CD14-positive monocyte (primary cell): ENCODE results near the gene ZNF423. TPM values are rescaled to one million over a fixed set of nuclear protein-coding genes. Genes with fewer than 3 reads are reported as not detected.
A peak's percentile ranks its signal among the peaks of the same experiment; 100 is the strongest.

Experiments used
- DNase-seq, 3 donors: peaks; one replicate each; pipeline ENCODE4 v3.0.0-alpha.2; 2011 to 2022
- H2AFZ ChIP-seq: 2 replicates; pipeline ENCODE4 v1.6.0; 2012; ENCODE audit warnings: mild to moderate bottlenecking, low read depth, low read length, inconsistent platforms; ENCODE audit not compliant: insufficient read depth, poor library complexity, severe bottlenecking
- H3K27ac ChIP-seq, 2 donors: 1 replicate in 1 of 2; 2 replicates in 1 of 2; pipeline ENCODE4 v1.5.1; 2012 to 2013; ENCODE audit warnings: low read length in 2 of 2, control low read depth in 1 of 2, inconsistent platforms in 1 of 2, low read depth in 1 of 2, mild to moderate bottlenecking in 1 of 2
- H3K27me3 ChIP-seq, 2 donors: one replicate each; pipeline versions ENCODE4 v1.6.0 to v1.6.1; 2011 to 2013; ENCODE audit warnings: low read length in 2 of 2; ENCODE audit not compliant: control insufficient read depth in 2 of 2, insufficient read depth in 2 of 2
- H3K36me3 ChIP-seq, 2 donors: replicated peaks in 1 of 2; 1 replicate in 1 of 2; 2 replicates in 1 of 2; pipeline versions ENCODE4 v1.5.1 to v1.6.1; 2012 to 2013; ENCODE audit warnings: low read length in 2 of 2, control low read depth in 1 of 2, inconsistent platforms in 1 of 2, mild to moderate bottlenecking in 1 of 2; ENCODE audit not compliant: insufficient read depth in 2 of 2, control insufficient read depth in 1 of 2
- H3K4me1 ChIP-seq, 2 donors: 1 replicate in 1 of 2; 2 replicates in 1 of 2; pipeline versions ENCODE4 v1.5.1 to v1.6.1; 2012 to 2013; ENCODE audit warnings: low read length in 2 of 2, control low read depth in 1 of 2, inconsistent platforms in 1 of 2, mild to moderate bottlenecking in 1 of 2, moderate library complexity in 1 of 2; ENCODE audit not compliant: insufficient read depth in 2 of 2, control insufficient read depth in 1 of 2
- H3K4me2 ChIP-seq: replicated peaks from 2 replicates; pipeline ENCODE3; 2012; ENCODE audit warnings: low read length, moderate library complexity, mild to moderate bottlenecking; ENCODE audit not compliant: poor library complexity, severe bottlenecking; ENCODE audit errors: extremely low read depth
- H3K4me3 ChIP-seq, 3 experiments: fragments of 200-600 bp in 1 of 3; sonication (generic) in 1 of 3; replicated peaks in 1 of 3; 1 replicate in 2 of 3; 2 replicates in 1 of 3; pipeline ENCODE4 v1.5.1; 2011 to 2013; ENCODE audit warnings: low read length in 3 of 3, mild to moderate bottlenecking in 3 of 3, control low read depth in 2 of 3, low read depth in 2 of 3, inconsistent platforms in 1 of 3, moderate library complexity in 1 of 3
- H3K79me2 ChIP-seq: 2 replicates; pipeline ENCODE4 v1.6.0; 2012; ENCODE audit warnings: mild to moderate bottlenecking, control low read depth, inconsistent platforms, low read length, moderate library complexity; ENCODE audit not compliant: insufficient read depth
- H3K9ac ChIP-seq: 2 replicates; pipeline ENCODE4 v1.6.0; 2017; ENCODE audit warnings: low read length, mild to moderate bottlenecking; ENCODE audit not compliant: insufficient read depth, poor library complexity, severe bottlenecking
- H3K9me3 ChIP-seq, 2 donors: replicated peaks in 1 of 2; 1 replicate in 1 of 2; 2 replicates in 1 of 2; pipeline versions ENCODE4 v1.5.1 to v1.6.1; 2012 to 2013; ENCODE audit warnings: low read length in 2 of 2, control low read depth in 1 of 2; ENCODE audit not compliant: control insufficient read depth in 1 of 2, insufficient read depth in 1 of 2
- H4K20me1 ChIP-seq: 2 replicates; pipeline ENCODE4 v1.6.0; 2012; ENCODE audit warnings: mild to moderate bottlenecking, low read length, control low read depth, moderate library complexity; ENCODE audit not compliant: insufficient read depth
- H3K27ac Mint-ChIP-seq, 7 donors: one replicate each; pipeline ENCODE4 v1.8.0; 2020; ENCODE audit warnings: mild to moderate bottlenecking in 7 of 7, mixed read lengths in 7 of 7, moderate library complexity in 6 of 7, inconsistent platforms in 2 of 7
- H3K27me3 Mint-ChIP-seq, 3 donors: one replicate each; pipeline ENCODE4 v1.8.0; 2021 to 2022; ENCODE audit warnings: low read depth in 3 of 3, mild to moderate bottlenecking in 3 of 3, mixed read lengths in 3 of 3, moderate library complexity in 3 of 3, inconsistent platforms in 1 of 3
- H3K36me3 Mint-ChIP-seq, 2 donors: one replicate each; pipeline ENCODE4 v1.8.0; 2020; ENCODE audit warnings: mixed read lengths in 2 of 2, inconsistent platforms in 1 of 2, mild to moderate bottlenecking in 1 of 2
- H3K4me1 Mint-ChIP-seq: one replicate; pipeline ENCODE4 v1.8.0; 2020; ENCODE audit warnings: mild to moderate bottlenecking, mixed read lengths
- H3K4me3 Mint-ChIP-seq, 2 donors: one replicate each; pipeline ENCODE4 v1.8.0; 2020; ENCODE audit warnings: mild to moderate bottlenecking in 2 of 2, mixed read lengths in 2 of 2, moderate library complexity in 1 of 2
- H3K9me3 Mint-ChIP-seq, 7 donors: one replicate each; pipeline ENCODE4 v1.8.0; 2020 to 2022; ENCODE audit warnings: mixed read lengths in 7 of 7, mild to moderate bottlenecking in 6 of 7, moderate library complexity in 6 of 7, inconsistent platforms in 2 of 7
- whole genome bisulfite sequencing: methylation state at CpG from one replicate; pipeline ENCODE4 v1.1.5; 2013; ENCODE audit warnings: missing lambda C conversion rate; ENCODE audit not compliant: insufficient coverage; 5-methylcytosine and 5-hydroxymethylcytosine counted together
- intact Hi-C, 2 donors: fragments of 100-400 bp; cut with micrococcal nuclease; formaldehyde crosslinking; loops; one replicate each; pipeline versions ENCODE4 v1.15.0 to v1.15.1; 2023
- polyA plus RNA-seq, 3 donors: library from polyadenylated mRNA; depleted of rRNA in 1 of 3; unstranded in 2 of 3; stranded (reverse) in 1 of 3; fragments of 300-500 nt in 2 of 3; fragments of >200 nt in 1 of 3; fragmentation: Illumina TruSeq in 2 of 3; gene quantifications; 1 replicate in 2 of 3; 2 replicates in 1 of 3; pipeline ENCODE4 v1.2.3, GENCODE V29; 2012 to 2021
- TF ChIP-seq, protein P1 (sequence below): fragments of 200-600 bp; IDR thresholded peaks from one replicate; pipeline ENCODE4 v1.8.0; 2022; ENCODE audit warnings: antibody characterized with exemption, mild to moderate bottlenecking

ZNF423 gene
- polyA plus RNA-seq, 3 donors = not detected

DNA sequence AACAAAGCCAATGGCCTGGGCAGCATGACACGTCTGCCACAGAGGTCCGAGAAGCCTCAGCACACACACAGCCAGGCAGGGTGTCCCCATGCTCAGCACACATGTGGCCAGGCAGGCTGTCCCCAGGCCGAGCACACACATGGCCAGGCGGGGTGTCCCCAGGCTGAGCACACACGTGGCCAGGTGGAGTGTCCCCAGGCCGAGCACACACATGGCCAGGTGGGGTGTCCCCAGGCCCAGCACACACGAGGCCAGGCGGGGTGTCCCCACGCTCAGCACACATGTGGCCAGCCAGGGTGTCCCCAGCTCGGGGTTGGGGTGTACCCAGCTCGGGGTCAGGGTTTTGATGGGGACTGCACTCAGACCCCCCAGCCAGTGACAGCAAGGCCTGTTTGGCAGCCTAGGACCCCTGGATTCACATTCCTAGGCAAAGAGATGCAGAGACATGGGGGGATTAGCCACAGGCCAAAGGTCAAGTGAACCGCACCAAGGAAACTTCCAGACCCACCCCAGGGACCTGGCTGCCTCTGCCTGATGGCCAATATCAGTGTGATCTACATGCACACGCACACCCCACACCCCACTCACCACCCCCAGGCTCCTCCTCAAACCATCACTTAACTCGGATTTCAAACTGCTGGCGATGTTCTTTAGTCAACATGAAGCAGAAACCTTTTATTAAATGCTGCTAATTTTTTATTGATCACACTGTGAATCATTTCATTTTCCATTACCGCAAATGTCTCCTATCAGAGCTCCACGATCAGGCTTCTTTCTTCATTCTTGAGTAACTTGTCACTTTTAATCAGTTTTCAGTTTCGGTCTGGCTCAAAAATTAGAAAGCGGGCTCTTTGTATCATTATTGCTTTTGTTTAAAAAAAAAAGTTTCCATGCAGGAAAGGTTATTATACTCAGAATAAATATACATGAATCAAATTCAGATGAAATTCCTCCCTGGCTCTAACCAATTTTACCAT lies 111.4 kb downstream of the ZNF423 start:
- Histone ChIP-seq H3K79me2 (no peaks in the 10 kb centered on the region), H3K9ac (no peak overlapping the region), H2AFZ (no peak overlapping the region), H3K27me3 (no peaks in the 10 kb centered on the region), H3K9me3 (no peaks in the 10 kb centered on the region), H3K36me3 (no peaks in the 10 kb centered on the region), H3K4me3 (no peak overlapping the region), H3K4me1 (no peaks in the 10 kb centered on the region), H3K4me2 (no peak overlapping the region), H3K27ac (no peak overlapping the region), H4K20me1 (no peaks in the 10 kb centered on the region)
- no peak for DNase-seq
- Mint-ChIP-seq H3K27ac (peak overlapping the region in 1 of 7 donors; percentile 42), H3K4me1 (no peaks in the 10 kb centered on the region), H3K27me3 (peaks cover 0 to 5% (median 2%) of the 10 kb centered on the region in 3 donors), H3K4me3 (no peak overlapping the region), H3K36me3 (no peaks in the 10 kb centered on the region), H3K9me3 (no peaks in the 10 kb centered on the region)
- TF ChIP-seq, protein P1, sequence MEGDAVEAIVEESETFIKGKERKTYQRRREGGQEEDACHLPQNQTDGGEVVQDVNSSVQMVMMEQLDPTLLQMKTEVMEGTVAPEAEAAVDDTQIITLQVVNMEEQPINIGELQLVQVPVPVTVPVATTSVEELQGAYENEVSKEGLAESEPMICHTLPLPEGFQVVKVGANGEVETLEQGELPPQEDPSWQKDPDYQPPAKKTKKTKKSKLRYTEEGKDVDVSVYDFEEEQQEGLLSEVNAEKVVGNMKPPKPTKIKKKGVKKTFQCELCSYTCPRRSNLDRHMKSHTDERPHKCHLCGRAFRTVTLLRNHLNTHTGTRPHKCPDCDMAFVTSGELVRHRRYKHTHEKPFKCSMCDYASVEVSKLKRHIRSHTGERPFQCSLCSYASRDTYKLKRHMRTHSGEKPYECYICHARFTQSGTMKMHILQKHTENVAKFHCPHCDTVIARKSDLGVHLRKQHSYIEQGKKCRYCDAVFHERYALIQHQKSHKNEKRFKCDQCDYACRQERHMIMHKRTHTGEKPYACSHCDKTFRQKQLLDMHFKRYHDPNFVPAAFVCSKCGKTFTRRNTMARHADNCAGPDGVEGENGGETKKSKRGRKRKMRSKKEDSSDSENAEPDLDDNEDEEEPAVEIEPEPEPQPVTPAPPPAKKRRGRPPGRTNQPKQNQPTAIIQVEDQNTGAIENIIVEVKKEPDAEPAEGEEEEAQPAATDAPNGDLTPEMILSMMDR = no peak
- intact Hi-C loops = no loop called here
- 94% methylated on average over 12 of the region's 19 CpGs for WGBS

DNA sequence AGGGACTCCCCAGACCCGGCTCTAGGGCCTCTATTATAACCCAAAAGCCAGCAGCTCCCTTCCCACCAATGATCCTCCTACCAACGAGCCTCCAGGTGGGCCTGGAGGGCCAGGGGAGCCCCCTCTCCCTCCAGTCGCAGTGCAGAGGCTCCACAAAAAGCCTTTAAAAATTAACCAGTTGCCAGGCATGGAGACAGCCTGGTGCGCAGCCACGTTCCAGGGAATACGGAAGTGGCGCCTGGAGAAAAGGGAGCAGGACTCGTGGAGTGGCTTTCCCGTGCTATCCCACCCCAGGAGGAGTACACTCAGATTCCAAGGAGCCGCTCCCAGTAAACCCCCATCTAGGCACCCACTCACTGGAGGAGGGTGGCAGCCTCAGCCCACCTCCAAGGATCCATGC lies 112.3 kb downstream of the ZNF423 start:
- intact Hi-C loops = no loop called here
- no peak overlapping the region for H3K4me3 ChIP-seq
- TF ChIP-seq, protein P1 = no peak

More for the DNA sequence above, 112.3 kb downstream of the ZNF423 start:
- Histone ChIP-seq H3K9me3 (no peaks in the 10 kb centered on the region), H3K27me3 (no peaks in the 10 kb centered on the region), H3K36me3 (no peaks in the 10 kb centered on the region), H3K4me1 (no peaks in the 10 kb centered on the region), H3K4me2 (no peak overlapping the region), H2AFZ (no peak overlapping the region), H3K9ac (no peak overlapping the region), H4K20me1 (no peaks in the 10 kb centered on the region), H3K27ac (no peak overlapping the region), H3K79me2 (no peaks in the 10 kb centered on the region)
- DNase-seq = no peak
- WGBS = 88% methylated on average over 9 of the region's 10 CpGs
- Mint-ChIP-seq H3K27me3 (peaks cover 0 to 3% (median 1%) of the 10 kb centered on the region in 3 donors), H3K27ac (no peak overlapping the region), H3K36me3 (no peaks in the 10 kb centered on the region), H3K9me3 (no peaks in the 10 kb centered on the region), H3K4me3 (no peak overlapping the region), H3K4me1 (no peaks in the 10 kb centered on the region)
